ENCODE results near the gene KCNJ12.
"Not testable (repeated sequence)": the region's sequence is repeated elsewhere in the genome, so short reads cannot be mapped to it uniquely, and the experiment has no call there.

DNA sequence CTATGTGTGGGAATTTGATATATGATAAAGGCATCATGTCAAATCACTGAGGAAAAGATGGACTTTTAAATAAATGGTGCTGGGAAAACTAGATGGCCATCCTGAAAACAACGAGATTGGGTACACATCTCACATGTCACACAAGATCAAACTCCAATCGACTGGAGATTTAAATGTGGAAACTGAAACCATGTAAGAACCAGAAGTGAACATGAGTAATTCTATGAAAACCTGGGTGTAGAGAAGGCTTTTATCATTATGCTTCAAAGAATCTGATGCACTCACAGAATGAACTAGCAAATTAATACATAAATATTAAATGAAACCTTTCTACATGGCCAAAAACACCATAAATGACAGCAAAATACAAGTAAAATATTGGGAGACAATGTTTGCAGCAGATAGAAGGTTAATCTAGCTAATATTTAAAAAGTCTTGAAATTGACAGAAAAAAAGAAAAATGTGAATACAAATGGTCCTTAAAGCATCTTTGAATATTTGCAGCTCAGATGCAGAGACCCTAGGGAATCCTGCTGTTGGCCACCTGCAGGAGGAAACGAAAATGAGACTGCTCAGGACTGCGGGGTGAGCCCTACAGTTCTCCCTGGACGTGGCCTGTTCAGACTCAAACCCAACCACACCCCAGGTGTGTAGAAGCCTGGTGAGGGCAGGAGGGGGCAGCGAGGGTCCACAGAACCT lies 62.3 kb downstream of the KCNJ12 start:
- TF ChIP-seq PRPF4 (IDR thresholded peaks at IDR 0.05; ENCODE audit: low read depth, low read length, poor library complexity, severe bottlenecking); CENPX (CRISPR knock-in tag; IDR thresholded peaks at IDR 0.05); ATF1 (CRISPR knock-in tag; IDR thresholded peaks at IDR 0.05); ZNF253 (CRISPR knock-in tag; IDR thresholded peaks at IDR 0.05; ENCODE audit: borderline replicate concordance); PHF5A (CRISPR knock-in tag; IDR thresholded peaks at IDR 0.05; ENCODE audit: low read depth, unreplicated experiment); ZBTB1 (CRISPR knock-in tag; IDR thresholded peaks at IDR 0.05; ENCODE audit: borderline replicate concordance); ESRRA (CRISPR knock-in tag; IDR thresholded peaks at IDR 0.05; ENCODE audit: low read depth); ZNF124 (CRISPR knock-in tag; IDR thresholded peaks at IDR 0.05); CHCHD3 (CRISPR knock-in tag; IDR thresholded peaks at IDR 0.05): not testable (repeated sequence)
- TF ChIP-seq, protein P1, sequence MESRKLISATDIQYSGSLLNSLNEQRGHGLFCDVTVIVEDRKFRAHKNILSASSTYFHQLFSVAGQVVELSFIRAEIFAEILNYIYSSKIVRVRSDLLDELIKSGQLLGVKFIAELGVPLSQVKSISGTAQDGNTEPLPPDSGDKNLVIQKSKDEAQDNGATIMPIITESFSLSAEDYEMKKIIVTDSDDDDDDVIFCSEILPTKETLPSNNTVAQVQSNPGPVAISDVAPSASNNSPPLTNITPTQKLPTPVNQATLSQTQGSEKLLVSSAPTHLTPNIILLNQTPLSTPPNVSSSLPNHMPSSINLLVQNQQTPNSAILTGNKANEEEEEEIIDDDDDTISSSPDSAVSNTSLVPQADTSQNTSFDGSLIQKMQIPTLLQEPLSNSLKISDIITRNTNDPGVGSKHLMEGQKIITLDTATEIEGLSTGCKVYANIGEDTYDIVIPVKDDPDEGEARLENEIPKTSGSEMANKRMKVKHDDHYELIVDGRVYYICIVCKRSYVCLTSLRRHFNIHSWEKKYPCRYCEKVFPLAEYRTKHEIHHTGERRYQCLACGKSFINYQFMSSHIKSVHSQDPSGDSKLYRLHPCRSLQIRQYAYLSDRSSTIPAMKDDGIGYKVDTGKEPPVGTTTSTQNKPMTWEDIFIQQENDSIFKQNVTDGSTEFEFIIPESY (CRISPR knock-in tag; IDR thresholded peaks at IDR 0.05): not testable (repeated sequence)
- TF ChIP-seq, protein P2, sequence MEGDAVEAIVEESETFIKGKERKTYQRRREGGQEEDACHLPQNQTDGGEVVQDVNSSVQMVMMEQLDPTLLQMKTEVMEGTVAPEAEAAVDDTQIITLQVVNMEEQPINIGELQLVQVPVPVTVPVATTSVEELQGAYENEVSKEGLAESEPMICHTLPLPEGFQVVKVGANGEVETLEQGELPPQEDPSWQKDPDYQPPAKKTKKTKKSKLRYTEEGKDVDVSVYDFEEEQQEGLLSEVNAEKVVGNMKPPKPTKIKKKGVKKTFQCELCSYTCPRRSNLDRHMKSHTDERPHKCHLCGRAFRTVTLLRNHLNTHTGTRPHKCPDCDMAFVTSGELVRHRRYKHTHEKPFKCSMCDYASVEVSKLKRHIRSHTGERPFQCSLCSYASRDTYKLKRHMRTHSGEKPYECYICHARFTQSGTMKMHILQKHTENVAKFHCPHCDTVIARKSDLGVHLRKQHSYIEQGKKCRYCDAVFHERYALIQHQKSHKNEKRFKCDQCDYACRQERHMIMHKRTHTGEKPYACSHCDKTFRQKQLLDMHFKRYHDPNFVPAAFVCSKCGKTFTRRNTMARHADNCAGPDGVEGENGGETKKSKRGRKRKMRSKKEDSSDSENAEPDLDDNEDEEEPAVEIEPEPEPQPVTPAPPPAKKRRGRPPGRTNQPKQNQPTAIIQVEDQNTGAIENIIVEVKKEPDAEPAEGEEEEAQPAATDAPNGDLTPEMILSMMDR (CRISPR knock-in tag; IDR thresholded peaks at IDR 0.05): not testable (repeated sequence)

Measured in HepG2 (cell line).